Glomerular visceral epithelial cell (primary cell): Measurements from ENCODE around the gene C16orf46.

Experiments
- DNase-seq: peaks from one replicate; pipeline ENCODE4 v3.0.0-alpha.2; 2016; ENCODE audit errors: extremely low spot score

Gene C16orf46

GRCh38 chr16:81018496-81018895, 58.5 kb downstream of the C16orf46 start:
- no peak for DNase-seq

- no peak for DNase-seq
Measured at GRCh38 chr16:81014672-81015071, 62.4 kb downstream of the C16orf46 start.

- DNase-seq, result no peak
Measured at GRCh38 chr16:81012974-81013373, 64.1 kb downstream of the C16orf46 start.
